ENCODE results near the gene TP53INP2.
"Not testable (repeated sequence)": the region's sequence is repeated elsewhere in the genome, so short reads cannot be mapped to it uniquely, and the experiment has no call there.

TP53INP2 gene

DNA sequence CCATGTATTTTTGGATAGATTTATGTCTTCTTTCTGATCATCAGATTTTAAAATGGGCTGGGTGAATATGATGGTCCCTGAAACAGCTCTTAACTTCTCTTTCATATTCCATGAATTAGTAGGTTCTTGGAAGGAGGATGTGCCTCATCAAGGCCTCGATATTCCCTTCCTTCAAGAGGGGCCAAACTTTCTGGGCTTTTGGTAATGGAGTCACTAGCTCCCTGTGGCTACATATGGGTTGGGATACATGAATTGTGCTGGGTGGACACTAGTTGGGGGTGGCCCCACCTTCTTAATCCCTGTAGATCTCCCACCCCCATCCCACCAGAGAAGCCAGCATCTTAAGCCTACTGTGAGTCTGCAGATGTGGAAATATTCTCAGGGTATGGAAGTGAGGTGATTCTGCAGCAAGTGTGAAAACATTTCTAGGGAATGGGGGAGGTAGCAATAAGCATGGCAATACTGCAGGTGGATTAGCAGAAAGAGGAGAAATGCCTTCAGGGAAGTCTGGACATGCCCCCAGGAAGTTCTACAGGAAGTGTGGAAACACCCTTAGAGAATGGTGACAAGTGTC is 2.2 kb downstream of the TP53INP2 start:
- DNase-seq, result no peak

DNA sequence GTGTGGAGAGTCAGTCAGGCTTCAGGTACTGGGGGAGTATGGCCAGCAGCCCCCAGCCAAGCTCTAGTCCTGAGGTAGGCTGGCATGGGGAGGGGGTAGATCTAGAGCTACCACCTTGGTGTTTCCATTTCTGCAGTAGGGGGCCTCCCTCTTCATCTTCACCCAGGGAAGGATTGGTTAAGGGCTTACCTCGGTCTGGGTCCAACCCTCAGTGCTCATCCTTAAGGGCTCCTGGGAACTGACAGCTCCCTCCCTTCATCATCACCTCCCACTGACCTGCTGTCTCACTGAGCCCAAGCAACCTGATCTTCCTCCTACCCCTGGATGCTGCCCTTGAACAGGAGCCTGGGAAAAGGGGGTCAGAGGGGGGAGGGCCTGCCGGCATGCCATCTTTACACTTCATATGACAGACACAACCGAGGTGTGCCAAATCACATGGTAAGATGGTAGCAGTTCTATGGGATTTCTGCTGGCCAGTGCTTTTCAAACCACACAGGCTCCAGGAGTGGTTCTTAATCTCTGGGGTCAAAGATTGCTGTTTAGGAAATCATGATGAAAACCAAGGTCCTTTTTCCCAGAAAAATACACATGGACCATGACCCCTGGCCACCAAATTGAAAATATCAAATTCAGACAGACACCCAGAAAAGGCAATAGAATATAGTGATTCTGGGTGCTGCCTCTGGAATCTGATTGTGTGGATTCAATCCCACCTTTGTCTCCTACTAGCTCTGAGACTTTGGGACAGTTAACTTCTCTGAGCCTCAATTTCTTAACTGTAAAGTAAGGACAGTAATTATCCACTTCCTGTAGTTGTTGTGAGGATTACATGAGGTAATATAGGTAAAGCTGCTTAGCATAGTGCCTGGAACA is 3.0 kb downstream of the TP53INP2 start:
- DNase-seq, result no peak

DNA sequence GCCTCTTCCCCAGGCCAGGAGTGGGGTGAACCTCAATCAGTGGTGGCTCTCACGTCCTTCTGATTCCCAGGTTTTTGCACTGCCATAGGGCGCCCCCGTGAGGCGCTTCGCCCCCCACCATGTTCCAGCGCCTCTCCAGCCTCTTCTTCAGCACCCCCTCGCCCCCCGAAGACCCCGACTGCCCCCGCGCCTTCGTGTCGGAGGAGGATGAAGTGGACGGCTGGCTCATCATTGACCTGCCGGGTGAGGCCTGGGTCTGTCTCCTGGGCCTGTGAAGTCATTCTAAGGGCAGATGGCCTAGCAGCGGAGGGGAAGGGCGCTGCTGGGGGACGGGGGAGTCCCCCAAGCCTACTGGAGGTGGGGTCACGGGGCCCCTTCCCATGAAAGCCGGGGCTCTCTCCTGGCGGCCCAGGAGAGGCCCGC is 4.5 kb downstream of the TP53INP2 start:
- DNase-seq, result peak; percentile 48

DNA sequence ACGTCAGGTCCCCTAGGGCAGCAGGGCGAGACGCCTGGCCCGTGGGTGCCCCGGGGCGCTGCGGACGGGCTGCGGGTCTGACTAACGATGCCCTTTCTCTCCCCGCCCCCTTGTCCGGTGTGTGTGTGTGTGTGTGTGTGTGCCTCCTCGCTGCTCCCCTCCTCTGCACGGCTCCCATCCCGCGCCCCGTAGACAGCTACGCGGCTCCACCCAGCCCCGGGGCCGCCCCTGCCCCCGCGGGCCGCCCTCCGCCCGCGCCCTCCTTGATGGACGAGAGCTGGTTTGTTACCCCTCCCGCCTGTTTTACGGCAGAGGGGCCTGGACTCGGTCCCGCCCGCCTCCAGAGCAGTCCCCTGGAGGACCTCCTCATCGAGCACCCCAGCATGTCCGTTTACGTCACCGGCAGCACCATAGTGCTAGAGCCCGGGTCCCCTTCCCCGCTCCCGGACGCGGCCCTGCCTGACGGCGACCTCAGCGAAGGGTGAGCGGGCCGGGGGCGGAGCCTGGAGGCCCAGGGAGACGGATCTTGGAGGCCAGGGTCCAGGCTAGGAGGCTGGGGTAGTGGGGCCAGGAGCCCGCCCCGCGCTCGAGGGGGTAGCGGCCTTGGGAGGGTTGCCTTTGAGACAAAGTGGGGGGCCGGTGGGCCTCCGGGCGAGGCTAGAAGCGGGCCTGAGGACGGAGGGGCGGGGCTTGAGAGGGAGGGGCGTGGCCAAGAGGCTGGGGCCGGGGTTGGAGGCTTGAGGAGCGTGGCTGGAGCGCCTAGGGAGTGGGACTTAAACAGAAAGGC is 5.1 kb downstream of the TP53INP2 start:
- DNase-seq, result peak; percentile 73

DNA sequence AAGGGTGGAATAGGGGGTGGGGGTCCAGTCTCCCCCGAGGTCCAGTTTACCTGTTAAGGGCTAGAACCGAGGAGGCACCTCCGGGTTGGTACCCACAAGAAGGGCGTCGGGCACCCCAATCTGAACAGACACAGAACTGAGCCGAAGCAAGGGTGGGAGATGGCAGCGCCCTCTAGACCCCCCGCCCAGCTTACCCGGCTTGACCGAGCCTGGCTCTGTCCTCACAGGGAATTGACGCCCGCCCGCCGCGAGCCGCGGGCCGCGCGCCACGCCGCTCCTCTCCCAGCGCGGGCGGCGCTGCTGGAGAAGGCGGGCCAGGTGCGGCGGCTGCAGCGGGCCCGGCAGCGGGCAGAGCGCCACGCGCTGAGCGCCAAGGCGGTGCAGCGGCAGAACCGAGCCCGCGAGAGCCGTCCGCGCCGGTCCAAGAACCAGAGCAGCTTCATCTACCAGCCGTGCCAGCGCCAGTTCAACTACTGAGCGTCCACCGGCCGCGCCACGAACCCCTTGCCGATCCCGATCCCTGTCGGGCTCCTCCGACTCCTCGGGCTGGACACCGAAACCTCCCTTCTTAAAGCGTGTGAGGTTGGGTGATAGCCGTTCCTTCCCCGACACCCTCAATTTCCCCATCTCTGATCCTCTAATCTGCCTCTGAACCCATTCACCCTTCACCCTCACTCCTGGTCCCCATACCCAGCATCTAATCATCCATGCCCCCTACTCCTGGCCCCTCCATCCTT is 5.9 kb downstream of the TP53INP2 start:
- no peak for DNase-seq

DNA sequence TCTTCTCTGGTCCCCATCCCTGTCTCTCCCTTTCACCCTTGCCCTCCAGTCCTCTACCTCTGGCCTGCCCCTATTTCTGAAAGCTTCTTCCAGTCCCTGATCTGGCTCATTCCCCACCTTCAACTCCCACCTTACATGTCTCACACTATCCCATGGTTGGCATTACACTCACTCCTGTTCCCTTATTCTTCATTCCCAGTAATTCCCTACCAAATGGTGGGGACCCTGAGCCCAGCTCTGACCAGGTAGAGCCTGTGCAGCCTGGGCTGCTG is 6.4 kb downstream of the TP53INP2 start:
- no peak for DNase-seq

DNA sequence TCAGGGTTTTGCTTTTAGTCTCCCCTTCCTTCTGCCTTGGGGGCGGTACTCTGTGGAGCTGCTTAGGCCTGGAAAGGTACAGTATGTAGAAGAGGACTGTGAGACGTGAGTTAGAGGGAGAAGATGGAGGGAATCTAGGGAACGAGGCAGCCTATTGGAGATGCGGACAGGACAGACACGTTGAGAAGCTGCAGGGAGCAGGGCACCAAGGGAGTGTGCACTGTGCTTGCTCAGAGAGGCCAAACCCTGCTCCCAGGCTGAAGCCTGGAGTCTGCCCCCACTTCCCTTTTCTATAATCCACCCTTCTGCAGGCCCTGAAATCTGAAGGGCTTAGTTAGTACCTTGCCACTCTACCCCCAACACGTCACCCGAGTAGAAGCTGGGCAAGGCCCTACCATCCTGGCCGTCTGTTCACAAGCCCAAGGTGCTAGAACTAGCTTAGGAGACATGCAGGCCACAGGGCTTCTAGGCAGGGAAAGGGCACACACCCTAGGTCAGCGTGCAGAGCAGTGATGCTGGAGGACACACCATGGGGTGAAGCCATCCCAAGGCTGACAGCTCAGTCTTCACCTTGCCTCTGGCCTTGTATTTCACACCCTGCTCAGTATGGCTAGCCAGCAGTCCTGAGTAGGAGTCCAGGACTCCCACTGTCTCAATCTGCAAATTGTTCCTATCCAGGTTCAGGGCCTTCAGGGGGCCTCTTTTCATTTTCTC is 6.9 kb downstream of the TP53INP2 start:
- no peak for DNase-seq

DNA sequence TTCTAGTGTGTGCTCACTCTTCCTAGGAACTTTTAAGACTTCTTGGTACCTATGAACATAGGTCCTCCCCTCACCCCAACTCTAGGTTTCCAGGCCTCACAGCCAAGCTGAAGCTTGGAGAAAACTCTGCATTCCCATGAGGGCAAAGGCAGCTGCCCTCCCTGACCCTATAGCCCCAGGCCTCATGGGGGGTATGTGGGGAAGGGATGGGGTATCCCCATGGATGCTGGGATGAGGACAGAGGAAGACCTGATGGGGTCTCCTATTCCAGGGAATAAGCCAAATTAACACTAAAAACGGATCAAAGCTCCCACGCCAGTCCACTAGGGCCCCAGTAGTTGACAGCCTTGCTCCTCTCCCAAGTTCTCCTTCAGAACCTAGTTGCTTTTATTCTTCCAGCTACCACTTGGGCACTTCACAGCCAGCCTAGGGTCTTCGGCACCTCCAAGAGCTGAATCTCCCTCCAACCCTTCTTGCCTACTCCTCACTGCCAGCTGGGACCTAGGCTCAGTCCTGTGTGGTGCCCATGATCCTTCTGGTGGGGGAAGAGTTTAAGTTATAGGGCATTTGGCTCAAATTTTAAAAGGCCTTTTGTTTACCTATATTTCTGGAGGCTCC is 7.8 kb downstream of the TP53INP2 start:
- no peak for DNase-seq

DNA sequence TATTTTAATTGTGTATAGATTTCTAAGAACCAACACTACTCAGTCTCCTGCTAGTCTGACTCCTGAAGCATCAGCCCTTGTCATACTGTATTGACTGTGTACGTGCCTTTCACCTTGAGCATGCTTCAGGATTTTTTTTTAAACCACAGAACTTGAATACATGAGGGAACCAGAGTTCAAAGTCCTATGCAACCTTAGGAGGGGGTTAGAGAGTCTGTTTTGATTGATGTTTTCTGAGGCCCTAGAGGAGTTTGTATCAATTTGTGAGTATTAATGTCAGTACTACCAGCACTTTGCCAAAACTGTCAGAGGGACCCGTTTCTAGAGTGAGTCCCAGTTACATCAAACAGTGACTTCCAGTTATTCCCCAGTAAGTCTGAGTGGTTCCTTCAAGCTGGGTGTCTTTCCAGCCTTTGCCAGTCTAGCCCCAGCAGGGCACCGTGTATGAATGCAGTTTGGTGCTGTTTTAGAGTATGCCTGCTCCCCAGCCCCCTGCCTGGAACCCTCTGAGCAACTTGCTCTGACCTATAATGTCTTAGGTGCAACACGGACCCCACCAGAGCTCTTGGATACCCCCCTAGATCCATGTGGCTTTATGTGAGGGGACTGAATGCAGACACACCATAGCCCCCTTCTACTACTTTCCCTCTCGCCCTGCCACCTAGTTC is 8.5 kb downstream of the TP53INP2 start:
- no peak for DNase-seq

DNA sequence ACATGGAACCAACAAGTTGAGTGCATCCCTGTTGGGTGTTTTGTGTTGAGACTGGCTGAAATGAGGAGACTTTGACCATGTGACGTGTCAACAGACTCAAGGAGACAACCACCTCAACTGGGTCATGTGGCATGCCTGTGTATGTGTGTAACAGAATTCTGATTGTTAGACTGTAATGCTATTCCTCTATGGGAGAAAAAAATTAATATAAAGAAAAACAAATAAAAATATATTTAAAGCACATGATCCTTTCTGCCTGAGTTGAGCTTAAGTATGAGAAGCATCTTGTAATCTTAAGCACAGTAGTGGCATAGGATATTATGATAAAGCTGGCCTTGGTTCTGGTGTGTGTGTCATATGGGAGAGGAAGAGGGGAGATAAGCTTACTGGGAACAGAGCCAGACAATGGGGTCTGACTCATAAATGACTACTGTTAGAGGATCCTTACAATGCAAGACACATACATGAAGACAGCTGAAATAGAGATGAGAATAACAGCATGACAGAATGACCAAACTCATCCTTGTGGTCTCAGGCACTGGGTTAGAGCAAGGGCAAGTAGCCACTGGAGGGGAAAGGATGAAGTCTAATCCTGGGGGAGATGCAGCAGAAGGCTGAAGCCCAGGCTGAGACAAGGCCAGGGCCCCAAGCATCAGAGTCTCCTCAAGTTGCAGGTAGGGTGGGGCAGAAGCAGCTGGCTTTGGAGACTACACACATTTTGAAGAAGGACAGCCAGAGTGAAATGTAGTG is 9.2 kb downstream of the TP53INP2 start:
- DNase-seq, result no peak

DNA sequence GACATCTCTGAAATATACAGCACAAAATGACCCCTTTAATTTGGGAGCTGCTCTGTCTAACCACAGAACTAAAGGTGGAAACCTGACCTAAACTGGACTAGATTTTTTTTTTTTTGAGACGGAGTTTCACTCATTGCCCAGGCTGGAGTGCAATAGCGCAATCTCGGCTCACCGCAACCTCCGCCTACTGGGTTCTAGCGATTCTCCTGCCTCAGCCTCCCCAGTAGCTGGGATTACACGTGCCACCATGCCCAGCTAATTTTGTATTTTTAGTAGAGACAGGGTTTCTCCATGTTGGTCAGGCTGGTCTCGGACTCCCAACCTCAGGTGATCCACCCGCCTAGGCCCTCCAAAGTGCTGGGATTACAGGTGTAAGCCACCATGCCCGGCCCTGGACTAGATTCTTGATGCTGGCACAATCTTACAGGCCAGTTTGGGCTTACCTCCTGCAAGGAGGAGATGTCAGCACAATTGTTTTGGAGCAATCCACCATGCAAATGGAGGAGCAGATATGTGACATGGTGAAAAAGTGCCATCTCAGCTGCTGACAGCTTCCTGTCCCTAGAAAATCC is 9.9 kb downstream of the TP53INP2 start:
- not testable (repeated sequence) for DNase-seq

DNA sequence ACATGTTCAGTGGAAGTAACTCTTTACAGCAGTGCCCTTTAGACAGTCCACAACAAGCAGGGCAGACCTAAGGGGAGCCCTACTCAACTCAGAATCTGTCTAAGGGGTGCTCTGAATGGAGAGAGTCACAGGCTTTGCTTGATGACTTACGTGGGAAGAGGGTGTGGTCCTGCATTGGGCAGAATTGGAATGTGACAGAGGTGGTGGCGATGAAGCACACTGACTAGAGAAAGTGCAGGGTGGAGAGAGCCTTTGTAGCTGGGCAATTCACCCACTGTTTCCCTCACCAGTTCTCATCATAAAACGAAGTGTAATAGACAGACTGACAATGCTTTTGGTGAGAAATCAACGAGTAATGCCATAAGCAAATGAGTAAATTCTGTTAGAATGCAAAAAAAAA is 11.2 kb downstream of the TP53INP2 start:
- DNase-seq, result no peak

DNA sequence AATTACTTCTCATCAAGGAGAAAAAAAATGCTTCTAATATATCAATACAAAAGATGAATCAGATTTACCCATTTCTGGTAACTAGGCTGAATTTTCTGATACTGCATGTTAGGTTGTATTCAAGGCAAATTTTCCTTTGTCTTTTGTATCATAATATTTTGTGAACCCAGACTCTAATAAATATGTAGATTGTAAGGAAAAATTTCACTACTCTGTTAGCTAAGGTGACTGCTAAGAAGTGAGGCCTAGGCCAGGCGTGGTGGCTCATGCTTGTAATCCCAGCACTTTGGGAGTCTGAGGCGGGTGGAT is 12.7 kb downstream of the TP53INP2 start:
- no peak for DNase-seq

DNA sequence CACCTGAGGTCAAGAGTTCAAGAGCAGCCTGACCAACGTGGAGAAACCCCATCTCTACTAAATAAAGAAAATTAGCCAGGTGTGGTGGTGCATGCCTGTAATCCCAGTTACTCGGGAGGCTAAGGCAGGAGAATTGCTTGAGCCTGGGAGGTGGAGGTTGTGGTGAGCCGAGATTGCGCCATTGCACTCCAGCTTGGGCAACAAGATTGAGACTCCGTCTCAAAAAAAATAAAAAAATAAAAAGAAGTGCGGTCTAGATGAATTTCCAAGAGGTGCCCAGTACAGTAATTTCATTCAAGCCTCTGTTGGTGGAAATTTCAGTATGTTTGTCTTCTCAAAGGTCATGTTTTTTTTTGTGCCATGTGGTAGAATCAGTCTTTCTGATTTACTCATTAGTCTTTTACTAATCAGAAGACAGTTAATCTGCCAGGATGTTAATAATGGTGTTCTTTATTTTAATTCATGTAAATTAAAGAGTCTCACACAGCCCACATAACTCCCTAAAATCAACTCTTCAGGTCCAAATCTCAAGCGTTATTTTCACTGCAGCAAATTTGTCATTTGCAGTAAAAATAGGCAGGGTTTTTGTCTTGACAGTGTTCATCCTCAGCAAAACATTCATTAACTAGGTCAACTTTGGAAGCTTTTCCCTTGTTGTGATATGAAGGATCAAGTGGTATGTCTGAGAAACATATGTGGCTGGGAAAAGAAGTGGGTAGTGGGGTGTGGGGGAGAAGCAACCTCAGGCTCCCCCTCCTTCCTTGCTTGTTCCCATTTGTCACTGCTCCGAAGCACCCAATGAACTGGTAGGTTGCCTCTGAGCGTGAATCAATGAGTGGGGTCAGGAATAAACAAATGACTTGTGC is 13.3 kb downstream of the TP53INP2 start:
- no peak for DNase-seq

DNA sequence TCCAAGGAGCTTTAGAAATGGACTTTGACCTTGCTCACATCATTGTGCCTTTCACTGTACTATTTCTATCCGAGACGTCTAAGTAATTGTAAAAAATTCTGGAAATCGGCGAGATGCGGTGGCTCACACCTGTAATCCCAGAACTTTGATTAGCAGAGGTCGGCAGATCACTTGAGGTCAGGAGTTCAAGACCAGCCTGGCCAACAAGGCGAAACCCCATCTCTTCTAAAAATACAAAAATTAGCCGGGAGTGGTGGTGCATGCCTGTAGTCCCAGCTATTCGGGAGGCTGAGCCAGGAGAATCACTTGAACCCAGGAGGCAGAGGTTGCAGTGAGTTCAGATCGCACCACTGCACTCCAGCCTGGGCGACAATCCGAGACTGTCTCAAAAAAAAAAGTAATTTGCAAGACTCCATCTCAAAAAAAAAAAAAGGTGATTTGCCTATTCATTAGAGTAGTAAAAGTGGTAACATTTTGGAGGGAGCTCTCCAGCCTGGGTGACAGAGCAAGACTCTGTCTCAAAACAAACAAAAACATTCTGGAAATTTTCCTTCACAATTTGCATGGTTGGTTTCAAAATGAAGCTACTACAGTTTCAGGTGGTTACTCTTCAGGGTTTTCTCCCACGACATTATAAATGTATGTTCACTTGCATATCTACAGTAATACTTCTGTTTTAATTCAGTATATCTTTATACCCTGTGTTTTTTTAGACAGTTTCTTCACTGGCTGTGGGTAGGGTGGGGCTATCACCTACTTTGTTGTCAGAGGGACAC is 15.3 kb downstream of the TP53INP2 start:
- not testable (repeated sequence) for DNase-seq

DNA sequence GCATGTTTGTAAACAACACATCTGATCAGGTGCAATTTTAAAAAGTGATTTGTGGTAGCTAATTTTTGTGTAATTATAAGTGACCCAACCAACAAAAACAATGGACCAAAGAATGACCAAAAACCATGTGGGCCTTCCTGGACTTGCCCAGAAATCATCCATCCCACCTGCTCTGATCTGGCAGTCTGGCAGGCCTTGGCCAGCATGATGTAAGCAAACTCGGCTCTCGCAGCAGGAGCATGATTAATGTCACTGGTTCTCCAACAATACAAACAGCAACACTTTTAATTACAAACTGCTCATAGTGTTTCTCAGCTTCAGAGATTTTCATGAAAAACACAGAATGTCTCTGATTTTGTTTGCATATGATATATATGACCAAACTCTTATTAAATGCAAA is 16.1 kb downstream of the TP53INP2 start:
- DNase-seq, result no peak

DNA sequence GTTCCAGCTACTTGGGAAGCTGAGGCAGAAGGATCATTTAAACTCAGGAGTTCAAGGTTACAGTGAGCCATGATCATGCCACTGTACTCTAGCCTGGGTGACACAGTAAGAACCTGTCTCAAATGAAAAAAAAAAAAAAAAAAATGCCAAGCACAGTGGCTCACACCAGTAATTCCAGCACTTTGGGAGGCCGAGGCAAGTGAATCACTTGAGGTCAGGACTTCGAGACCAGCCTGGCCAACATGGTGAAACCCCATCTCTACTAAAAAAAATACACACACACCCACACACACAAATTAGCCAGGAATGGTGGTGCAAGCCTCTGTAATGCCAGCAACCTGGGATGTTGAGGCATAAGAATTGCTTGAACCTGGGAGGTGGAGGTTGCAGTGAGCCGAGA is 18.4 kb downstream of the TP53INP2 start:
- not testable (repeated sequence) for DNase-seq

DNA sequence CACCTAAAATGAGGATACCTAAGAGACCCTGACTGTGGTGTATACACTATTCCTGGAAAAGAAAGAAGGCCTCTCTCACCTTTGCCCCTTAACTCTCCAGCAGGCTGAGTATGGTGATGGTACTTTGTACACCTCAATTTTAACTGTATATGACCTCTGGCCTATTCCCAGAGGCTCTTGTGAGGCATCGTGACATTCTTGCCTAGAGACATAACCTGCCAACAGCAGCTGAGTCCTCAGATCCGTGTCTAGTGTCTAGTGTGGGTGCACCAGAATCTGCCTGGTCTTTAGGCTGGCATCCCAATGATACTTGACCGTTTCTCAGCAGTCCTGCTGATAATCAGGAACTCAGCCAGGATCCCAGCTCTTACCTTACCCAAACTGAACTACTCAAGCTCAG is 20.0 kb downstream of the TP53INP2 start:
- no peak for DNase-seq

DNA sequence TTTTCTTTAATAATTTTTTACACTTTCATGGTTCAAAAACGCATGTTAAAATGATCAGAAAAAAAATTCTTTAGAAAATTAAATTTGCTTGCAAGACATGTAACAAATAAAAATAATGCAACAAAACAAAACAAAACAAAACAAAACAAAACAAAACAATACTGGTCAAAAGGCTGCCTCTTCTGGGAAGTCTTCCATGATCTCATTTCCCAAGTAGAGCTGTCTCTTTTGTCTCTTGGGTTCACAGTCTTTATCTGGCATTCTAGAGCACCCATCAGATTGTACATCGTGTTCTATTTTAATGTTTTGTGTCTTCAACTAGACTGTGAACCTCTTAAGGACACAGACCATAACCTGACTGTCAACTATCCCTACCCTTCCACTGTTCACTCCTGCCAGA is 25.3 kb downstream of the TP53INP2 start:
- DNase-seq, result no peak
